HEK293T (cell line): Measurements from ENCODE around the gene HACE1.
"Not testable (repeated sequence)": the region's sequence is repeated elsewhere in the genome, so short reads cannot be mapped to it uniquely, and the experiment has no call there.

ENCODE experiments used
- CTCF ChIA-PET: fragments of 350-600 bp; formaldehyde crosslinking; extraction: SDS; loops from one replicate; lab custom pipeline; 2021; ENCODE audit warnings: antibody characterized with exemption, inconsistent platforms; lab: Yijun Ruan, JAX
- POLR2A ChIA-PET: fragments of 350-600 bp; formaldehyde crosslinking; extraction: SDS; loops from one replicate; lab custom pipeline; 2020; ENCODE audit warnings: antibody characterized with exemption, inconsistent platforms; lab: Yijun Ruan, JAX
- DNase-seq: peaks from one replicate; pipeline ENCODE4 v3.0.0; 2012; ENCODE audit warnings: mixed read lengths; ENCODE audit errors: extremely low spot score
- ARNT ChIP-seq: fragments of 450-650 bp; IDR thresholded peaks from 2 replicates; pipeline ENCODE4 v1.6.1; 2017; ENCODE audit warnings: mild to moderate bottlenecking
- BHLHE40 ChIP-seq: fragments of 450-650 bp; IDR thresholded peaks from 2 replicates; pipeline ENCODE4 v1.6.1; 2016; ENCODE audit warnings: mild to moderate bottlenecking, moderate library complexity, borderline replicate concordance
- CTBP1 ChIP-seq: fragments of 450-650 bp; IDR thresholded peaks from 2 replicates; pipeline ENCODE4 v1.6.1; 2016; ENCODE audit warnings: borderline replicate concordance
- ELF4 ChIP-seq: fragments of 450-650 bp; IDR thresholded peaks from 2 replicates; pipeline ENCODE4 v1.6.1; 2017; ENCODE audit warnings: antibody characterized with exemption
- FOXA1 ChIP-seq: fragments of 450-650 bp; IDR thresholded peaks from 2 replicates; pipeline ENCODE4 v1.6.1; 2016; ENCODE audit warnings: mild to moderate bottlenecking
- FOXK2 ChIP-seq: fragments of 450-650 bp; IDR thresholded peaks from 2 replicates; pipeline ENCODE4 v1.6.1; 2016; ENCODE audit warnings: mild to moderate bottlenecking
- FOXM1 ChIP-seq: fragments of 450-650 bp; IDR thresholded peaks from 2 replicates; pipeline ENCODE4 v1.6.1; 2017; ENCODE audit warnings: mild to moderate bottlenecking, borderline replicate concordance
- HDGF ChIP-seq: fragments of 450-650 bp; IDR thresholded peaks from 2 replicates; pipeline ENCODE4 v1.6.1; 2017; ENCODE audit warnings: antibody characterized with exemption, borderline replicate concordance
- L3MBTL2 ChIP-seq: fragments of 450-650 bp; conservative IDR thresholded peaks from 2 replicates; pipeline ENCODE4 v1.6.1; 2016; ENCODE audit warnings: mild to moderate bottlenecking
- LEF1 ChIP-seq: fragments of 450-650 bp; IDR thresholded peaks from 2 replicates; pipeline ENCODE4 v1.6.1; 2017; ENCODE audit warnings: mild to moderate bottlenecking, borderline replicate concordance
- NFRKB ChIP-seq: fragments of 450-650 bp; IDR thresholded peaks from 2 replicates; pipeline ENCODE4 v1.6.1; 2016; ENCODE audit warnings: mild to moderate bottlenecking, moderate library complexity
- PKNOX1 ChIP-seq: fragments of 450-650 bp; IDR thresholded peaks from 2 replicates; pipeline ENCODE4 v1.6.1; 2016
- SP1 ChIP-seq: fragments of 450-650 bp; IDR thresholded peaks from 2 replicates; pipeline ENCODE4 v1.6.1; 2017
- SUZ12 ChIP-seq: fragments of 450-650 bp; IDR thresholded peaks from 2 replicates; pipeline ENCODE4 v1.6.1; 2016; ENCODE audit warnings: mild to moderate bottlenecking
- TARDBP ChIP-seq: fragments of 450-650 bp; IDR thresholded peaks from 2 replicates; pipeline ENCODE4 v1.6.1; 2016
- ZNF384 ChIP-seq: fragments of 450-650 bp; IDR thresholded peaks from 2 replicates; pipeline ENCODE4 v1.6.1; 2016

Gene HACE1

GRCh38 chr6:104771258-104771832 is 88.4 kb downstream of the HACE1 start:
- ChIA-PET CTCF (no interaction called here), POLR2A (no interaction called here)
- TF ChIP-seq FOXA1: no peak
- no peak for TF ChIP-seq NFRKB
- TF ChIP-seq HDGF: no peak
- TF ChIP-seq LEF1: no peak
- no peak for TF ChIP-seq FOXK2
- no peak for TF ChIP-seq SP1
- peak; percentile 14 for DNase-seq

GRCh38 chr6:104768906-104769305 is 90.8 kb downstream of the HACE1 start:
- POLR2A ChIA-PET: no interaction called here
- TF ChIP-seq SP1 (no peak), L3MBTL2 (no peak), ARNT (no peak), NFRKB (no peak), PKNOX1 (no peak), HDGF (no peak), FOXK2 (no peak), FOXM1 (no peak), LEF1 (no peak)
- CTCF ChIA-PET: no interaction called here
- DNase-seq: no peak

- no peak for DNase-seq
- CTCF ChIA-PET: no interaction called here
- TF ChIP-seq HDGF: no peak
- no peak for TF ChIP-seq PKNOX1
- POLR2A ChIA-PET: no interaction called here
These were observed 93.1 kb downstream of the HACE1 start for GRCh38 chr6:104766595-104766994.

- ChIA-PET POLR2A (no interaction called here), CTCF (no interaction called here)
- DNase-seq: no peak
- TF ChIP-seq PKNOX1 (no peak), HDGF (no peak), TARDBP (no peak), BHLHE40 (no peak), CTBP1 (no peak), ZNF384 (no peak), L3MBTL2 (no peak), SP1 (no peak), ELF4 (no peak), ARNT (no peak), SUZ12 (no peak), FOXK2 (no peak), NFRKB (no peak), LEF1 (no peak), FOXM1 (no peak), FOXA1 (no peak)
These were observed 104.8 kb downstream of the HACE1 start for GRCh38 chr6:104754788-104755409.

GRCh38 chr6:104753251-104753650 is 106.5 kb downstream of the HACE1 start:
- POLR2A ChIA-PET: no interaction called here
- DNase-seq: no peak
- CTCF ChIA-PET: no interaction called here
- TF ChIP-seq SP1 (no peak), PKNOX1 (no peak), BHLHE40 (no peak), NFRKB (no peak), ARNT (no peak)

GRCh38 chr6:104750449-104750848 is 109.3 kb downstream of the HACE1 start:
- TF ChIP-seq BHLHE40: no peak
- no peak for TF ChIP-seq SUZ12
- no peak for TF ChIP-seq PKNOX1
- TF ChIP-seq FOXM1: no peak
- TF ChIP-seq NFRKB: no peak
- TF ChIP-seq ZNF384: no peak
- ChIA-PET CTCF (interaction anchor here (0.6 to 0.7 kb wide), 2 partner anchors 8 to 24 kb away, joined by 3 read pairs; no protein-coding TSS in a partner anchor), POLR2A (no interaction called here)
- DNase-seq: no peak

- CTCF ChIA-PET: not testable (repeated sequence)
These were observed 120.6 kb downstream of the HACE1 start for GRCh38 chr6:104739124-104739523.

GRCh38 chr6:104737567-104737966 is 122.2 kb downstream of the HACE1 start:
- POLR2A ChIA-PET, DNase-seq, CTCF ChIA-PET: not testable (repeated sequence)

More at GRCh38 chr6:104739124-104739523, 120.6 kb downstream of the HACE1 start:
- DNase-seq, POLR2A ChIA-PET: not testable (repeated sequence)
